ENCODE results near the gene KIFC3. TPM values are rescaled to one million over a fixed set of nuclear protein-coding genes. Genes with fewer than 3 reads are reported as not detected.
A peak's percentile ranks its signal among the peaks of the same experiment; 100 is the strongest.
"Not testable (repeated sequence)": the region's sequence is repeated elsewhere in the genome, so short reads cannot be mapped to it uniquely, and the experiment has no call there.

Gene KIFC3
- total RNA-seq, 1 donor from 2014 or later = 0.52 TPM

GRCh38 chr16:57736419-57737351 is 65.6 kb downstream of the KIFC3 start:
- H3K27ac Mint-ChIP-seq = peak overlapping the region; percentile 96

GRCh38 chr16:57735755-57736418 is 66.4 kb downstream of the KIFC3 start, which contains the start of gene KATNB1:
Gene KATNB1 (plus strand): TSS chr16:57735770. CDS start chr16:57737244, 1,474 bp downstream.
- no peak for DNase-seq (ENCODE audit: low spot score)
- Mint-ChIP-seq H3K27me3 (ENCODE audit: low read depth) (no peaks in the 10 kb centered on the region), H3K27ac (peak within 1 kb of the TSS; percentile 96), H3K9me3 (peaks cover 10% of the 10 kb centered on the region), H3K36me3 (ENCODE audit: low read depth) (peaks cover 14% of the 10 kb centered on the region), H3K4me3 (ENCODE audit: low read depth) (peak within 1 kb of the TSS; percentile 97), H3K4me1 (ENCODE audit: low read depth) (peaks cover 15% of the 10 kb centered on the region)
- intact Hi-C loops (cut with micrococcal nuclease) = loop anchor here (1.0 to 5.0 kb wide), 6 partner anchors 76 to 393 kb away; partner anchors contain the start of genes CFAP20 and USB1

More at GRCh38 chr16:57736419-57737351, 65.6 kb downstream of the KIFC3 start:
- no peaks in the 10 kb centered on the region for H3K27me3 Mint-ChIP-seq (ENCODE audit: low read depth)
- H3K4me3 Mint-ChIP-seq (ENCODE audit: low read depth) = peak overlapping the region; percentile 97
- H3K9me3 Mint-ChIP-seq = peaks cover 10% of the 10 kb centered on the region
- H3K4me1 Mint-ChIP-seq (ENCODE audit: low read depth) = peaks cover 15% of the 10 kb centered on the region
- peaks cover 14% of the 10 kb centered on the region for H3K36me3 Mint-ChIP-seq (ENCODE audit: low read depth)
- intact Hi-C loops (cut with micrococcal nuclease) = loop anchor here (1.0 to 5.0 kb wide), 2 partner anchors 76 to 158 kb away; no protein-coding TSS in a partner anchor
- DNase-seq (ENCODE audit: low spot score) = peak; percentile 30

GRCh38 chr16:57734925-57735754 is 67.2 kb downstream of the KIFC3 start:
- peaks cover 15% of the 10 kb centered on the region for H3K4me1 Mint-ChIP-seq (ENCODE audit: low read depth)
- H3K9me3 Mint-ChIP-seq = peaks cover 10% of the 10 kb centered on the region
- intact Hi-C loops (cut with micrococcal nuclease) = loop anchor here (1.0 to 5.0 kb wide), 5 partner anchors 77 to 394 kb away; partner anchors contain the start of genes CFAP20 and USB1
- no peaks in the 10 kb centered on the region for H3K27me3 Mint-ChIP-seq (ENCODE audit: low read depth)
- H3K4me3 Mint-ChIP-seq (ENCODE audit: low read depth) = peak overlapping the region; percentile 97
- H3K36me3 Mint-ChIP-seq (ENCODE audit: low read depth) = peaks cover 14% of the 10 kb centered on the region
- peak; percentile 98 for DNase-seq (ENCODE audit: low spot score)
- H3K27ac Mint-ChIP-seq = peak overlapping the region; percentile 96

GRCh38 chr16:57734308-57734924 is 67.9 kb downstream of the KIFC3 start:
- no peak for DNase-seq (ENCODE audit: low spot score)
- peaks cover 14% of the 10 kb centered on the region for H3K36me3 Mint-ChIP-seq (ENCODE audit: low read depth)
- peaks cover 10% of the 10 kb centered on the region for H3K9me3 Mint-ChIP-seq
- H3K27me3 Mint-ChIP-seq (ENCODE audit: low read depth) = no peaks in the 10 kb centered on the region
- peak overlapping the region; percentile 96 for H3K27ac Mint-ChIP-seq
- intact Hi-C loops (cut with micrococcal nuclease) = loop anchor here (2.0 kb wide), 1 partner anchor 196 kb away; no protein-coding TSS in a partner anchor
- peak overlapping the region; percentile 97 for H3K4me3 Mint-ChIP-seq (ENCODE audit: low read depth)
- peaks cover 15% of the 10 kb centered on the region for H3K4me1 Mint-ChIP-seq (ENCODE audit: low read depth)

GRCh38 chr16:57732714-57733113 is 69.6 kb downstream of the KIFC3 start:
- H3K4me1 Mint-ChIP-seq (ENCODE audit: low read depth) = peaks cover 15% of the 10 kb centered on the region
- intact Hi-C loops (cut with micrococcal nuclease) = no loop called here
- peaks cover 14% of the 10 kb centered on the region for H3K36me3 Mint-ChIP-seq (ENCODE audit: low read depth)
- H3K27me3 Mint-ChIP-seq (ENCODE audit: low read depth) = no peaks in the 10 kb centered on the region
- DNase-seq (ENCODE audit: low spot score) = no peak
- H3K4me3 Mint-ChIP-seq (ENCODE audit: low read depth) = no peak overlapping the region
- no peak overlapping the region for H3K27ac Mint-ChIP-seq
- peaks cover 10% of the 10 kb centered on the region for H3K9me3 Mint-ChIP-seq

- no peak overlapping the region for H3K4me3 Mint-ChIP-seq (ENCODE audit: low read depth)
Observed at GRCh38 chr16:57732037-57732436, 70.3 kb downstream of the KIFC3 start.

GRCh38 chr16:57730771-57731730 is 71.2 kb downstream of the KIFC3 start:
- H3K4me1 Mint-ChIP-seq (ENCODE audit: low read depth) = peaks cover 1% of the 10 kb centered on the region
- H3K27me3 Mint-ChIP-seq (ENCODE audit: low read depth) = no peaks in the 10 kb centered on the region
- H3K4me3 Mint-ChIP-seq (ENCODE audit: low read depth) = no peak overlapping the region
- peaks cover 9% of the 10 kb centered on the region for H3K36me3 Mint-ChIP-seq (ENCODE audit: low read depth)
- no peak overlapping the region for H3K27ac Mint-ChIP-seq
- no peak for DNase-seq (ENCODE audit: low spot score)
- H3K9me3 Mint-ChIP-seq = peaks cover 10% of the 10 kb centered on the region
- intact Hi-C loops (cut with micrococcal nuclease) = no loop called here

More at GRCh38 chr16:57732037-57732436, 70.3 kb downstream of the KIFC3 start:
- H3K27ac Mint-ChIP-seq = no peak overlapping the region
- H3K36me3 Mint-ChIP-seq (ENCODE audit: low read depth) = peaks cover 9% of the 10 kb centered on the region
- no peak for DNase-seq (ENCODE audit: low spot score)
- peaks cover 9% of the 10 kb centered on the region for H3K4me1 Mint-ChIP-seq (ENCODE audit: low read depth)
- intact Hi-C loops (cut with micrococcal nuclease) = no loop called here
- no peaks in the 10 kb centered on the region for H3K27me3 Mint-ChIP-seq (ENCODE audit: low read depth)
- H3K9me3 Mint-ChIP-seq = peaks cover 10% of the 10 kb centered on the region

GRCh38 chr16:57729852-57730251 is 72.4 kb downstream of the KIFC3 start:
- H3K27me3 Mint-ChIP-seq (ENCODE audit: low read depth); intact Hi-C loops (cut with micrococcal nuclease); H3K27ac Mint-ChIP-seq; H3K4me1 Mint-ChIP-seq (ENCODE audit: low read depth); H3K4me3 Mint-ChIP-seq (ENCODE audit: low read depth); DNase-seq (ENCODE audit: low spot score); H3K36me3 Mint-ChIP-seq (ENCODE audit: low read depth): not testable (repeated sequence)
- peaks cover 10% of the 10 kb centered on the region for H3K9me3 Mint-ChIP-seq

- intact Hi-C loops (cut with micrococcal nuclease) = no loop called here
- DNase-seq (ENCODE audit: low spot score) = no peak
- no peaks in the 10 kb centered on the region for H3K4me1 Mint-ChIP-seq (ENCODE audit: low read depth)
- no peak overlapping the region for H3K27ac Mint-ChIP-seq
- H3K27me3 Mint-ChIP-seq (ENCODE audit: low read depth) = peaks cover 2% of the 10 kb centered on the region
- peaks cover 10% of the 10 kb centered on the region for H3K9me3 Mint-ChIP-seq
- H3K36me3 Mint-ChIP-seq (ENCODE audit: low read depth) = peaks cover 6% of the 10 kb centered on the region
- no peak overlapping the region for H3K4me3 Mint-ChIP-seq (ENCODE audit: low read depth)
Observed at GRCh38 chr16:57729182-57729484, 73.2 kb downstream of the KIFC3 start.

GRCh38 chr16:57728336-57729181 is 73.7 kb downstream of the KIFC3 start:
- intact Hi-C loops (cut with micrococcal nuclease) = no loop called here
- Mint-ChIP-seq H3K4me1 (ENCODE audit: low read depth) (no peaks in the 10 kb centered on the region), H3K36me3 (ENCODE audit: low read depth) (peaks cover 6% of the 10 kb centered on the region), H3K27ac (no peak overlapping the region), H3K9me3 (peaks cover 10% of the 10 kb centered on the region), H3K4me3 (ENCODE audit: low read depth) (no peak overlapping the region), H3K27me3 (ENCODE audit: low read depth) (peaks cover 2% of the 10 kb centered on the region)
- no peak for DNase-seq (ENCODE audit: low spot score)
